Islet of Langerhans (tissue), 1 donor: Measurements from ENCODE around the gene OCEL1.
"Not testable (repeated sequence)": the region's sequence is repeated elsewhere in the genome, so short reads cannot be mapped to it uniquely, and the experiment has no call there.

Source experiments
- FAIRE-seq: peaks from one replicate; lab custom pipeline; 2011; peaks lifted over from hg19 to GRCh38; lab: Jason Lieb, UNC

OCEL1 gene

DNA sequence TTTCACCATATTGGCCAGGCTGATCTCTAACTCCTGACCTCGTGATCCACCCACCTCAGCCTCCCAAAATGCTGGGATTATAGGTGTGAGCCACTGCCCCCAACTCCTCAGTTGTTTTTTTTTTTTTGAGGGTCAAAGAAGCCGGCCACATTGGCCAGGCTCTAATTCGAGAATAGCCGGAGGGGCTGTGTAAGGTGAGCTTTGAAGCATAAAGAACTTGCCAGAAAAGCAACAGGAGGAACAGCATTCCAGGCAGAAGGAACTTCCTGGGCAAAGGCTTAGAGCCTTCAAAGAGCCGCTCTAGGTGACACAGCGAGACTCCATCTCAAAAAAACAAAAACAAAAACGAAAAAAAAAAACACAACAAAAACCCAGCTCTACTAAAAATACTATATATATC lies 40.0 kb downstream of the OCEL1 start:
- FAIRE-seq, result no peak

DNA sequence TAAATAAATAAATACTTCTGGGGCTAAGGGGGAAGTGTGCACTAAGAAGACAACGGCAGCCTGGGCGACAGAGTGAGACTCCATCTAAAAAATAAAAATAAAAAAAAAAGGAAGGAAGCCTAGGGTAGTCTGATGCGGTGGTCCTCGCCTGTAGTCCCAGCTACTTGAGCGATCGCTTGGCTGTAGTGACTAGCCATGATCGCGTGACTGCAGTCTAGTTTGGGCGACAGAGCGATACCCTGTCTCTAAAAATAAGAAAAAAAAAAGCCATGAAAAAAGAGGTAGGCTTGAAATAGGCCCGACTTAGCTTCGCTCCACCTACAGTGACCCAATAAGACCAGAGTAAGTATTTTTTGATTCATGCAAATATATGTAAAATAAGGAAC lies 40.6 kb downstream of the OCEL1 start:
- FAIRE-seq, result no peak

GRCh38 chr19:17266975-17267788 lies 41.2 kb downstream of the OCEL1 start, which contains the start of gene BABAM1:
TSS of gene BABAM1 (plus strand) at chr19:17267443. CDS start at chr19:17268807, 1,364 bp downstream.
- peak; percentile 98 for FAIRE-seq

- no peak for FAIRE-seq
Measured at GRCh38 chr19:17268754-17269153, 42.7 kb downstream of the OCEL1 start.

DNA sequence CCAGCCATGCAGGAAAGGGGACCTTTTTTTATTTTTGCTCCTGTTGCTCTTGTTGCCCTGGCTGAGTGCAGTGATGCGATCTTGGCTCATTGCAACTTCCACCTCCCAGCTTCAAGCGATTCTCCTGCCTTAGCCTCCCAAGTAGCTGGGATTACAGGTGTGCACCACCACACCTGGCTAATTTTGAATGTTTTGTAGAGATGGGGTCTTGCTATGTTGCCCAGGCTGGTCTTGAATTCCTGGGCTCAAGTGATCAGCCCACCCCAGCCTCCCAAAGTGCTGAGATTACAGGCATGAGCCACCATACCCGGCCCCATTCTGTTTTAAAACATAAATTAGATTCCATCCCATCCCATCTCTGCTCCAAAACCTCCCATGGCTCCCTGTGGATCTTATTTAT lies 48.9 kb downstream of the OCEL1 start:
- not testable (repeated sequence) for FAIRE-seq

GRCh38 chr19:17275441-17276175 lies 49.6 kb downstream of the OCEL1 start:
- no peak for FAIRE-seq
